Tibial nerve (tissue), 4 donors: ENCODE measurements around the gene TRABD2B. TPM values are rescaled to one million over a fixed set of nuclear protein-coding genes. Genes with fewer than 3 reads are reported as not detected.

Experiments
- DNase-seq, 2 donors: peaks; one replicate each; pipeline ENCODE4 v3.0.0-alpha.2; 2019; ENCODE audit warnings: low spot score in 2 of 2
- H3K27ac ChIP-seq, 4 donors: fragments of 200-600 bp; sonication (generic) in 3 of 4; one replicate each; pipeline ENCODE4 v1.5.1; 2017 to 2019; ENCODE audit warnings: mild to moderate bottlenecking in 1 of 4
- H3K27me3 ChIP-seq, 2 donors: fragments of 200-600 bp; sonication (generic) in 1 of 2; one replicate each; pipeline versions ENCODE4 v1.5.1 to v1.6.0; 2017 to 2019
- H3K36me3 ChIP-seq, 3 donors: fragments of 200-600 bp; sonication (generic); one replicate each; pipeline ENCODE4 v1.5.1; 2018 to 2019
- H3K4me1 ChIP-seq, 4 donors: fragments of 200-600 bp; sonication (generic) in 3 of 4; one replicate each; pipeline ENCODE4 v1.5.1; 2017 to 2019
- H3K4me3 ChIP-seq, 4 donors: fragments of 200-600 bp; sonication (generic) in 3 of 4; one replicate each; pipeline ENCODE4 v1.5.1; 2017 to 2019; ENCODE audit warnings: mild to moderate bottlenecking in 1 of 4, moderate library complexity in 1 of 4
- H3K9me3 ChIP-seq, 4 donors: fragments of 200-600 bp; sonication (generic) in 3 of 4; one replicate each; pipeline ENCODE4 v1.5.1; 2017 to 2019
- EP300 ChIP-seq, 2 donors: sonication (generic); formaldehyde crosslinking; IDR thresholded peaks; one replicate each; pipeline ENCODE4 v1.6.1; 2017; ENCODE audit warnings: antibody characterized with exemption in 2 of 2, mild to moderate bottlenecking in 1 of 2
- POLR2A ChIP-seq, 2 donors: fragments of 450-650 bp; IDR thresholded peaks; one replicate each; pipeline ENCODE4 v1.6.1; 2017; ENCODE audit warnings: antibody characterized with exemption in 2 of 2, mild to moderate bottlenecking in 2 of 2, moderate library complexity in 2 of 2
- WGBS, 2 donors: methylation state at CpG; one replicate each; pipeline ENCODE4 v1.1.5; 2018; 5-methylcytosine and 5-hydroxymethylcytosine counted together
- total RNA-seq, 4 donors: library from RNA; depleted of rRNA; stranded (reverse); fragments of >200 nt; gene quantifications; one replicate each; pipeline ENCODE4 v1.1.0, GENCODE V29; 2016
- TF ChIP-seq, protein P1 (sequence below), 5 experiments: fragments of 200-600 bp in 3 of 5; fragments of 450-650 bp in 2 of 5; sonication (generic) in 3 of 5; IDR thresholded peaks; one replicate each; pipeline ENCODE4 v1.5.1; 2016 to 2019; ENCODE audit warnings: antibody characterized with exemption in 5 of 5, mild to moderate bottlenecking in 3 of 5, moderate library complexity in 2 of 5

Gene TRABD2B
- total RNA-seq, 4 donors from 2014 or later: 1.3 to 4.1 (median 2.3) TPM

DNA sequence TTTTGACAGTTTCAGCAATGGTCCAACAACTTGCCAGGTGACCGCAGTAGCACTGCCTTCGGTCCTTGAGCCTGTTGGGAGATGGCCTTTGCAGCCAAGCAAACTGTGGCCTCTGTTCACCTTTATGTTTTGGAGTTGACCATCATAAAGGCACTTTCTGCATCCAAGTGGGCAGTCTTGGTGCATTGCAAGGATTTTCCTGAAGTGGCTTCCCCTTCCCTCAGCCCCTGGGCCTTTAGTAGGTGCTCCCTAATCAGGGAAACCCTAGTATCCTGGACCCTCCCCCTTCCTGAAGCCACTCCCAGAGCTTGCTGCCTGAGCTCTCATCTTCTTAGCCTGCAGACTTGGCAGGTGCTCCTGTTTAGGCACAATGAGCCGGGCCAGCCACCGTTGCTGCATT, 140.2 kb downstream of the TRABD2B start:
- no peaks in the 10 kb centered on the region for H3K4me1 ChIP-seq
- no peak overlapping the region for H3K27ac ChIP-seq
- H3K36me3 ChIP-seq: no peaks in the 10 kb centered on the region
- no peak overlapping the region for H3K4me3 ChIP-seq
- H3K27me3 ChIP-seq: no peaks in the 10 kb centered on the region
- WGBS, 2 donors: 87 to 90% methylated on average over 4 of the region's 4 CpGs
- no peak for DNase-seq
- TF ChIP-seq POLR2A (IDR thresholded peaks at IDR 0.05) (no peak), EP300 (IDR thresholded peaks at IDR 0.05) (no peak)
- TF ChIP-seq, protein P1, sequence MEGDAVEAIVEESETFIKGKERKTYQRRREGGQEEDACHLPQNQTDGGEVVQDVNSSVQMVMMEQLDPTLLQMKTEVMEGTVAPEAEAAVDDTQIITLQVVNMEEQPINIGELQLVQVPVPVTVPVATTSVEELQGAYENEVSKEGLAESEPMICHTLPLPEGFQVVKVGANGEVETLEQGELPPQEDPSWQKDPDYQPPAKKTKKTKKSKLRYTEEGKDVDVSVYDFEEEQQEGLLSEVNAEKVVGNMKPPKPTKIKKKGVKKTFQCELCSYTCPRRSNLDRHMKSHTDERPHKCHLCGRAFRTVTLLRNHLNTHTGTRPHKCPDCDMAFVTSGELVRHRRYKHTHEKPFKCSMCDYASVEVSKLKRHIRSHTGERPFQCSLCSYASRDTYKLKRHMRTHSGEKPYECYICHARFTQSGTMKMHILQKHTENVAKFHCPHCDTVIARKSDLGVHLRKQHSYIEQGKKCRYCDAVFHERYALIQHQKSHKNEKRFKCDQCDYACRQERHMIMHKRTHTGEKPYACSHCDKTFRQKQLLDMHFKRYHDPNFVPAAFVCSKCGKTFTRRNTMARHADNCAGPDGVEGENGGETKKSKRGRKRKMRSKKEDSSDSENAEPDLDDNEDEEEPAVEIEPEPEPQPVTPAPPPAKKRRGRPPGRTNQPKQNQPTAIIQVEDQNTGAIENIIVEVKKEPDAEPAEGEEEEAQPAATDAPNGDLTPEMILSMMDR (IDR thresholded peaks at IDR 0.05): no peak
- H3K9me3 ChIP-seq: peaks cover 0 to 7% (median 0%) of the 10 kb centered on the region in 4 donors

DNA sequence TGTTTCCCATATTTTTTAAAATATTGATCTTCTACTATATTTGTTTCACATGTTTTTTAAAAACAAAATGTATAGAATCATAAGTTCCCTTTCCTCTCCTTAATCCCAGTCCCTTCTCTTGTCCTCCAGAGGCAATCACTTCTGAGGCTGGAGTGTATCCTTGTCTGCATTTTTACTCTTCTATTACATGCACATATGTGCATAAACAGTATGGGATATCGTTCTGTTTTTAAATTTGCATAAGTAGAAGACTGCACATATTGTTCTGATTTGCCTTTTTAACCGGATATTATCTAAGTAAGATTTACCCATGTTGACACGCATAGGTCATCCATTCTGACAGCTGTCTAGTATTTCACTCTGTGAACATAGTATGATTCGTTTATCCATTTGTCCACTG, 142.0 kb downstream of the TRABD2B start:
- DNase-seq: no peak
- Histone ChIP-seq H3K27me3 (no peaks in the 10 kb centered on the region), H3K27ac (no peak overlapping the region), H3K4me1 (peaks cover 0 to 7% (median 2%) of the 10 kb centered on the region in 4 donors), H3K36me3 (no peaks in the 10 kb centered on the region), H3K9me3 (no peaks in the 10 kb centered on the region), H3K4me3 (no peak overlapping the region)
- 42 to 65% methylated on average over 4 of the region's 4 CpGs for WGBS, 2 donors
- TF ChIP-seq EP300 (IDR thresholded peaks at IDR 0.05): no peak

DNA sequence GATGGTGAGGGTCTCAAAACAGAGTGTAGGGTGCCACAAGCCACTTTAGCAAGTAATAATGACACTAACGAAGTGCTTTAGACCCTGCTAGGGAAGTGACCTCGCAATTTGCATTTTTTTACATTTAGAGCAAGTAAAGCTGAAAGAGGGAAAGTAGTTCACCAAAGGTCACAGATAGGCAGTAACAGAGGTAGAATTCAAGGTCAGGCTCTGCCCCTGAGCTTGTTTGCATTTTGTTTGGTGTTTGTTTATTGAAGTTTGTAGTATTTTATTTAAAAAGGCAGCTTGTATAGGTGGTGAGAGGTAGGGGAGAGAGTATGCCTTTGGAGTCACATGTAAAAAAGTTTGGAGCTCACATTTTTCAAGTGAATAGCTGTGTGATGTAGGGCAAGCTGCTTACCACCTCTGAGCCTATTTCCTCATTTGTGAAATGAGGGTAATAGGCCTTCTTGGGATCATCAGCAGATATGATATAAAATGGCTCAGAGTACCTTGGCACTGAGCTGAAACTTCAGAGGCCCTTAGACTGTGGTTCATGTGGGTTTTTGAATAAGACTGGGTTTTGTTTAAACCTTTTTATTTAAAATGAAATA, 142.5 kb downstream of the TRABD2B start:
- H3K36me3 ChIP-seq: no peaks in the 10 kb centered on the region
- WGBS, 2 donors: 84 to 90% methylated on average over 2 of the region's 2 CpGs
- no peak overlapping the region for H3K4me3 ChIP-seq
- H3K4me1 ChIP-seq: peaks cover 0 to 13% (median 6%) of the 10 kb centered on the region in 4 donors
- H3K27ac ChIP-seq: no peak overlapping the region
- H3K27me3 ChIP-seq: no peaks in the 10 kb centered on the region
- DNase-seq: no peak
- TF ChIP-seq, protein P1 (IDR thresholded peaks at IDR 0.05): no peak
- TF ChIP-seq EP300 (IDR thresholded peaks at IDR 0.05): no peak
- TF ChIP-seq POLR2A (IDR thresholded peaks at IDR 0.05): no peak
- H3K9me3 ChIP-seq: no peaks in the 10 kb centered on the region

DNA sequence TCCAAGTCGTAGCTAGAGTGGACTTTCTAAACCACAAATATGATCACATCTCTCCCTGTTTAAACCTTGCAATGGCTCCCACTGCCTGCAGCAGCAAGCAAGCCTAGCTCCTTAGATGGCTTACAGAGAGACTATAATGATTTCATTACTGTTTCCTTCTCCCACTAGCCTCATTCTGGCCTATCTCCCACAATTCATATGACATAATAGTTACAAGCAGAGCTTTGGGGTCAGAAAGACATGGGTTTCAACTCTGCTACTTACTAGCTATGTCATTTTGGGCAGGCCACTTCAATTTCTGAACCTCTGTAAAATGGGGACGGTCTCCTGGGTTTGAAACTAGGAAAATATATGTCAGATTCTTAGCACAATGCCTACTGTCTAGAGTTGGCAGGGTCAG, 143.3 kb downstream of the TRABD2B start:
- TF ChIP-seq EP300 (IDR thresholded peaks at IDR 0.05) (no peak), POLR2A (IDR thresholded peaks at IDR 0.05) (no peak)
- TF ChIP-seq, protein P1 (IDR thresholded peaks at IDR 0.05): no peak
- WGBS, 2 donors: 40 to 52% methylated on average over 2 of the region's 2 CpGs
- DNase-seq: no peak
- no peaks in the 10 kb centered on the region for H3K9me3 ChIP-seq
- H3K4me1 ChIP-seq: peaks cover 0 to 21% (median 10%) of the 10 kb centered on the region in 4 donors
- H3K27ac ChIP-seq: no peak overlapping the region
- no peaks in the 10 kb centered on the region for H3K36me3 ChIP-seq
- no peak overlapping the region for H3K4me3 ChIP-seq
- H3K27me3 ChIP-seq: no peaks in the 10 kb centered on the region

DNA sequence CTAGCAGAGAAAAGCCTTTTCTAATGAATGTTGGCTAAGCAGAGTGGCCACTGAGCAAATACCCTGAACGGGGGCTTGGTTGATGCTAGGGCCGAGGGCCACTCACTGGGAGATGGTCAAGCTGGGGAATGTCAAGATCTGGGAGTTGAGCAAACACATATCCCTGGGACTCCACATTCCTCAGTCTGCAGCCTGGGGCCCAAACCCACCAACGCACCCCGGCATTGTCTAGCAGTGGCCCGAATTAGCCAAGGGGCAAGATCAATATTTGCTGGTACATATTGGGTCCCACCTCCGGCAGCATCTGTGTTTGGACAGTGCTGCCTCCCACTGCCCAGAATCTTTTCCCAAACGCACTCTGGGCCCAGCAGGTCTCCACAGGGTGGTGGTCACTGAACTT, 144.1 kb downstream of the TRABD2B start:
- no peak overlapping the region for H3K4me3 ChIP-seq
- no peaks in the 10 kb centered on the region for H3K9me3 ChIP-seq
- no peak for DNase-seq
- WGBS, 2 donors: 89 to 97% methylated on average over 7 of the region's 7 CpGs
- H3K27ac ChIP-seq: no peak overlapping the region
- no peak for TF ChIP-seq POLR2A (IDR thresholded peaks at IDR 0.05)
- TF ChIP-seq, protein P1 (IDR thresholded peaks at IDR 0.05): no peak
- TF ChIP-seq EP300 (IDR thresholded peaks at IDR 0.05): no peak
- peaks cover 0 to 22% (median 10%) of the 10 kb centered on the region in 4 donors for H3K4me1 ChIP-seq
- H3K36me3 ChIP-seq: no peaks in the 10 kb centered on the region
- no peaks in the 10 kb centered on the region for H3K27me3 ChIP-seq
